Measurements from ENCODE around the gene JRKL.
"Not testable (repeated sequence)": the region's sequence is repeated elsewhere in the genome, so short reads cannot be mapped to it uniquely, and the experiment has no call there.

JRKL gene

DNA sequence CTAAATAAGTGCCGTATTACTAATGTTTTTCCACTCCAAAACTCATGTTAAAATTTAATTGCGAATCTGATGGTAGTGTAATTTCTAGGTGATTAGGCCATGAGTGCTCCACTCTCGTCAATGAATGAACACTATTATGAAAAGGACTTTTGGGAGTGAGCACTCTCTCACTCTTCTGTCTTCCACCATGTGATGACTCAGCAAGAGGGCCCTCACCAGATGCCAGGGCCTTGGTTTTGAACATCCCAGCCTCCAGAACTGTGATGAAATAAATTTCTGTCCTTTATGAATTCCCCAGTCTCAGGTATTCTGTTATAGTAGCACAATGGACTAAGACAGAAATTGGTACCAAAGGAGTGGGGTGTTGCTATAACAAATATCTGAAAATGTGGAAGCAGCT, 8.1 kb downstream of the JRKL start:
- H3K27me3 ChIP-seq (replicated peaks; ENCODE audit: insufficient read depth, low read length) = no peaks in the 10 kb centered on the region
- H3K4me2 ChIP-seq (ENCODE audit: low read depth, low read length) = no peak overlapping the region
- H3K9me3 ChIP-seq (replicated peaks; ENCODE audit: insufficient read depth, low read length) = no peaks in the 10 kb centered on the region
- no peak overlapping the region for H3K9ac ChIP-seq (ENCODE audit: low read length)
- no peaks in the 10 kb centered on the region for H3F3A ChIP-seq (ENCODE audit: insufficient read depth, low read length)
- H3K4me1 ChIP-seq (ENCODE audit: low read length) = no peaks in the 10 kb centered on the region
- no peaks in the 10 kb centered on the region for H4K20me1 ChIP-seq (ENCODE audit: insufficient read depth, low read length)
- no peak overlapping the region for H2AFZ ChIP-seq (ENCODE audit: low read length)
- no peak overlapping the region for H3K27ac ChIP-seq (ENCODE audit: low read length)
- no peaks in the 10 kb centered on the region for H3K9me2 ChIP-seq (replicated peaks; ENCODE audit: insufficient read depth, low read length)
- TF ChIP-seq, protein P1, sequence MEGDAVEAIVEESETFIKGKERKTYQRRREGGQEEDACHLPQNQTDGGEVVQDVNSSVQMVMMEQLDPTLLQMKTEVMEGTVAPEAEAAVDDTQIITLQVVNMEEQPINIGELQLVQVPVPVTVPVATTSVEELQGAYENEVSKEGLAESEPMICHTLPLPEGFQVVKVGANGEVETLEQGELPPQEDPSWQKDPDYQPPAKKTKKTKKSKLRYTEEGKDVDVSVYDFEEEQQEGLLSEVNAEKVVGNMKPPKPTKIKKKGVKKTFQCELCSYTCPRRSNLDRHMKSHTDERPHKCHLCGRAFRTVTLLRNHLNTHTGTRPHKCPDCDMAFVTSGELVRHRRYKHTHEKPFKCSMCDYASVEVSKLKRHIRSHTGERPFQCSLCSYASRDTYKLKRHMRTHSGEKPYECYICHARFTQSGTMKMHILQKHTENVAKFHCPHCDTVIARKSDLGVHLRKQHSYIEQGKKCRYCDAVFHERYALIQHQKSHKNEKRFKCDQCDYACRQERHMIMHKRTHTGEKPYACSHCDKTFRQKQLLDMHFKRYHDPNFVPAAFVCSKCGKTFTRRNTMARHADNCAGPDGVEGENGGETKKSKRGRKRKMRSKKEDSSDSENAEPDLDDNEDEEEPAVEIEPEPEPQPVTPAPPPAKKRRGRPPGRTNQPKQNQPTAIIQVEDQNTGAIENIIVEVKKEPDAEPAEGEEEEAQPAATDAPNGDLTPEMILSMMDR (IDR thresholded peaks at IDR 0.05; ENCODE audit: low read length) = no peak
- TF ChIP-seq EZH2 (optimal IDR thresholded peaks at IDR 0.05; ENCODE audit: low read depth, low read length) = no peak
- no peak for TF ChIP-seq EZH2phosphoT487 (IDR thresholded peaks at IDR 0.05; ENCODE audit: low read length)
- no peaks in the 10 kb centered on the region for H3K36me3 ChIP-seq (replicated peaks; ENCODE audit: insufficient read depth, low read length)
- no peaks in the 10 kb centered on the region for H3K79me2 ChIP-seq (ENCODE audit: low read length)
- DNase-seq = no peak
- no peak overlapping the region for H3K4me3 ChIP-seq (ENCODE audit: low read length)

DNA sequence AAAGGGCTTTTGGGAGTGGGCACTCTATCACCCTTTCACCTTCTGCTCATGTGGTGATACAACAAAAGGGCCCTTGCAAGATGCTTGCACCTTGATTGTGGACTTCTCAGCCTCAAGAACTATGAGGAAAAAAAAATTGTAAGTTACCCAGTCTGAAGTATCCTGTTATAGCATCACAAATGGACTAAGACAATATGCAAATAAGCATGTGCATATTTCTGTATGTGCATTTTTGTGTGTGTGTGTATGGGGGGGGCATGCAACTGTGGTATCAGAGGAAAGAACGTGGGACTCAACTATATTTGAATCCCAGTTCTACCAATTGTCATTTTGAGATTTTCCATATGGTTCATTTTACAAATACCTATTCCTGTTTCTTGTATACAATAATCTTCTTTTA, 10.9 kb downstream of the JRKL start:
- DNase-seq = no peak
- no peaks in the 10 kb centered on the region for H3K79me2 ChIP-seq (ENCODE audit: low read length)
- no peaks in the 10 kb centered on the region for H3K36me3 ChIP-seq (replicated peaks; ENCODE audit: insufficient read depth, low read length)
- no peak overlapping the region for H3K4me3 ChIP-seq (ENCODE audit: low read length)
- H3K27me3 ChIP-seq (replicated peaks; ENCODE audit: insufficient read depth, low read length) = no peaks in the 10 kb centered on the region
- no peak overlapping the region for H3K9ac ChIP-seq (ENCODE audit: low read length)
- no peaks in the 10 kb centered on the region for H4K20me1 ChIP-seq (ENCODE audit: insufficient read depth, low read length)
- H3K4me2 ChIP-seq (ENCODE audit: low read depth, low read length) = no peak overlapping the region
- TF ChIP-seq EZH2phosphoT487 (IDR thresholded peaks at IDR 0.05; ENCODE audit: low read length) (no peak), EZH2 (optimal IDR thresholded peaks at IDR 0.05; ENCODE audit: low read depth, low read length) (no peak)
- TF ChIP-seq, protein P1 (IDR thresholded peaks at IDR 0.05; ENCODE audit: low read length) = no peak
- H2AFZ ChIP-seq (ENCODE audit: low read length) = no peak overlapping the region
- no peaks in the 10 kb centered on the region for H3K9me2 ChIP-seq (replicated peaks; ENCODE audit: insufficient read depth, low read length)
- no peaks in the 10 kb centered on the region for H3K9me3 ChIP-seq (replicated peaks; ENCODE audit: insufficient read depth, low read length)
- H3K27ac ChIP-seq (ENCODE audit: low read length) = no peak overlapping the region
- no peaks in the 10 kb centered on the region for H3F3A ChIP-seq (ENCODE audit: insufficient read depth, low read length)
- H3K4me1 ChIP-seq (ENCODE audit: low read length) = no peaks in the 10 kb centered on the region

DNA sequence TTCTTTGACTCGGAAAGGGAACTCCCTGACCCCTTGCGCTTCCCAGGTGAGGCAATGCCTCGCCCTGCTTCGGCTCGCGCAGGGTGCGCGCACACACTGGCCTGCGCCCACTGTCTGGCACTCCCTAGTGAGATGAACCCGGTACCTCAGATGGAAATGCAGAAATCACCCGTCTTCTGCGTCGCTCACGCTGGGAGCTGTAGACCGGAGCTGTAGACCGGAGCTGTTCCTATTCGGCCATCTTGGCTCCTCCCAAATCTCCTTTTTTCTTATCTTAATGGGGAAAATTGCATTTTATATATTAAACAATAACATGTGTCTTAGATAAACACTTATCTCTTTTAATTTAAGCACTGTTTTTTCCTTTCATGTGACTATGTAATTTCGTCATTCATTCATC, 21.6 kb downstream of the JRKL start:
- not testable (repeated sequence) for H3K36me3 ChIP-seq (replicated peaks; ENCODE audit: insufficient read depth, low read length); H3K9me3 ChIP-seq (replicated peaks; ENCODE audit: insufficient read depth, low read length); H2AFZ ChIP-seq (ENCODE audit: low read length); H3K27ac ChIP-seq (ENCODE audit: low read length); H3K27me3 ChIP-seq (replicated peaks; ENCODE audit: insufficient read depth, low read length); H3F3A ChIP-seq (ENCODE audit: insufficient read depth, low read length); H3K79me2 ChIP-seq (ENCODE audit: low read length); H3K4me1 ChIP-seq (ENCODE audit: low read length); H4K20me1 ChIP-seq (ENCODE audit: insufficient read depth, low read length); H3K9me2 ChIP-seq (replicated peaks; ENCODE audit: insufficient read depth, low read length); H3K9ac ChIP-seq (ENCODE audit: low read length); H3K4me2 ChIP-seq (ENCODE audit: low read depth, low read length); H3K4me3 ChIP-seq (ENCODE audit: low read length); DNase-seq

DNA sequence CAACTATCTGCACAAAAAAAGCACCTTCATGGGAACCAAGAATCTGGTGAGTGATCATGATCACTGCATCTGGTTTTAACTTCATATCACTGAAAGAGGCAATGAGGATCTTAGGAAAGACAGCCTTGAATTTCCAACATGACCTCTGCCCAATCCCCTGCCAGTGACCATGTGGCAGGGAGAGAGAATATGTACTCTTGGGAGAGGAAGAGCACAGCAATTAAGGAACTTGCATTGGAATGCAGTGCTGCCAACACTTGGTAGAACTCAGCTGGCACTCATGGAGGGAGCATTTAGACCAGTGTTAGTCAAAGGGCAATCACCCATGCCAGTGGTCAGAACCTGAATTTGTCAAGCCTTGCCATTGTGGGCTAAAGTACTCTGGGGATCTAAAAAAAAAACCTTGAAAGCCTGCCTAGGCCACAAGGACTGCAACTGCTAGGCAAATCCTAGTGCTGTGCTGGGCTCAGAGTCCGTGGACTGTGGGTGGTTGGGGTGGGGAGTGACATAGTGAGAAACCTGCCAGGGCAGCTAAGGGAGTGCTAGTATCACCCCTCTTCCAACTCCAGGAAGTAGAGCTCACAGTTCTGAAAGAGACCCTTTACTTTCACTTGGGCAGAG, 23.1 kb downstream of the JRKL start:
- Histone ChIP-seq H3K79me2 (ENCODE audit: low read length) (no peaks in the 10 kb centered on the region), H3K4me3 (ENCODE audit: low read length) (no peak overlapping the region), H3K4me2 (ENCODE audit: low read depth, low read length) (no peak overlapping the region), H3K9ac (ENCODE audit: low read length) (no peak overlapping the region), H3K27me3 (replicated peaks; ENCODE audit: insufficient read depth, low read length) (no peaks in the 10 kb centered on the region), H2AFZ (ENCODE audit: low read length) (no peak overlapping the region), H3K36me3 (replicated peaks; ENCODE audit: insufficient read depth, low read length) (no peaks in the 10 kb centered on the region), H3K9me2 (replicated peaks; ENCODE audit: insufficient read depth, low read length) (no peaks in the 10 kb centered on the region), H3K27ac (ENCODE audit: low read length) (no peak overlapping the region), H3K9me3 (replicated peaks; ENCODE audit: insufficient read depth, low read length) (no peaks in the 10 kb centered on the region), H4K20me1 (ENCODE audit: insufficient read depth, low read length) (no peaks in the 10 kb centered on the region), H3F3A (ENCODE audit: insufficient read depth, low read length) (no peaks in the 10 kb centered on the region), H3K4me1 (ENCODE audit: low read length) (no peaks in the 10 kb centered on the region)
- no peak for DNase-seq
- TF ChIP-seq EZH2phosphoT487 (IDR thresholded peaks at IDR 0.05; ENCODE audit: low read length) (no peak), EZH2 (optimal IDR thresholded peaks at IDR 0.05; ENCODE audit: low read depth, low read length) (no peak)
- TF ChIP-seq, protein P1 (IDR thresholded peaks at IDR 0.05; ENCODE audit: low read length) = no peak

All from MM.1S (cell line).